Astrocyte (in vitro differentiated cells and primary cell): ENCODE data around the gene PITX1.

Experiments
- EZH2 ChIP-seq: IDR thresholded peaks from 2 replicates; pipeline ENCODE4 v1.6.1; 2012; ENCODE audit warnings: mild to moderate bottlenecking, low read length, inconsistent platforms; ENCODE audit not compliant: insufficient read depth
- TF ChIP-seq, protein P1 (sequence below): IDR thresholded peaks from 2 replicates; pipeline ENCODE4 v1.5.1; 2011; ENCODE audit warnings: low read depth, mild to moderate bottlenecking, inconsistent platforms, low read length, moderate library complexity; ENCODE audit not compliant: insufficient read depth

DNA sequence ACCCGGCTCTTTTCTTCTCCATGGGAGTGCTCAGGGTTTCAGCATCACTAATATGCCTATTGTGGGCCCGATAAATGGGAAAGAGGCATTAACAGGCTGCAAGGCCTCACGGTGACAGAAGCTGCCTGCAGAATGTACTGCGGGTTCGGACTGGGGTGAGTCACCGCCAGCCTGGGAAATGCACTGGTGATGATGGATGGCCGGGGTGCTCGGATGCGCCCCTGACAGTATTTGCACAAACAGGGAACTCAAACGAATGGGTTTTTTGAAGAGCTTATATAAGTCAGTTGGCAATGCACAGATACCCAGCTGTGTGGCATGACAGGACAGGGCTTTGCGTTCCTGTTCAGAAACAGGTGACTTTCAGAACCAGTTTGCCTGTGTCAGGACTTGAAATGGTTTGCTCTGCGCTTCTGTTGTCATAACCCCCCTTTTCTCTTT, 42.0 kb upstream of the PITX1 start:
- no peak for TF ChIP-seq EZH2
- TF ChIP-seq, protein P1, sequence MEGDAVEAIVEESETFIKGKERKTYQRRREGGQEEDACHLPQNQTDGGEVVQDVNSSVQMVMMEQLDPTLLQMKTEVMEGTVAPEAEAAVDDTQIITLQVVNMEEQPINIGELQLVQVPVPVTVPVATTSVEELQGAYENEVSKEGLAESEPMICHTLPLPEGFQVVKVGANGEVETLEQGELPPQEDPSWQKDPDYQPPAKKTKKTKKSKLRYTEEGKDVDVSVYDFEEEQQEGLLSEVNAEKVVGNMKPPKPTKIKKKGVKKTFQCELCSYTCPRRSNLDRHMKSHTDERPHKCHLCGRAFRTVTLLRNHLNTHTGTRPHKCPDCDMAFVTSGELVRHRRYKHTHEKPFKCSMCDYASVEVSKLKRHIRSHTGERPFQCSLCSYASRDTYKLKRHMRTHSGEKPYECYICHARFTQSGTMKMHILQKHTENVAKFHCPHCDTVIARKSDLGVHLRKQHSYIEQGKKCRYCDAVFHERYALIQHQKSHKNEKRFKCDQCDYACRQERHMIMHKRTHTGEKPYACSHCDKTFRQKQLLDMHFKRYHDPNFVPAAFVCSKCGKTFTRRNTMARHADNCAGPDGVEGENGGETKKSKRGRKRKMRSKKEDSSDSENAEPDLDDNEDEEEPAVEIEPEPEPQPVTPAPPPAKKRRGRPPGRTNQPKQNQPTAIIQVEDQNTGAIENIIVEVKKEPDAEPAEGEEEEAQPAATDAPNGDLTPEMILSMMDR = no peak
